ENCODE results near the gene AJAP1.

The AJAP1 gene

DNA sequence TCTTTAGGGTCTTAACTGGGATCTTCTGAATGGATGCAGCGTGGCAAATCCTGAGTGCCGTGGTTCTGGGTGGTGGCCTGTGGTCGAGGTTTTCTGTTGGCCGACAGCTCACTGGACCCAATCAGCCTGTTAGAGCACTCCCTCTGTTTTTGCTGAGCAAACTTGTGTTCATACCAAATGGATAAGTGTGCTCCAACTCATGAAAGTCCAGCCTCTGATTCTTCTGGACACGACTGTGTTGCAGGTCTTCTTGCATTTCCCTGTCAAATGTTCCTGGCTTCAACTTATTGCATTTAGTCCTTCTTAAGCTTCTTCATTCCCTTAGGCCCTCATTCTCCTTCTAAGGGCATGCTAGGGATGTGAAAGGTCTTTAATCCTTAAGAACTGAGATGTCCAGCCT lies 63.7 kb downstream of the AJAP1 start:
- H3K4me3 ChIP-seq (ENCODE audit: low read length): no peak overlapping the region
- no peak for TF ChIP-seq CTCF (IDR thresholded peaks at IDR 0.05; ENCODE audit: insufficient read depth, low read depth, low read length, missing control alignments)
- no peak for DNase-seq (ENCODE audit: low read depth)

GRCh38 chr1:4723106-4723505 lies 68.7 kb downstream of the AJAP1 start:
- H3K4me3 ChIP-seq (ENCODE audit: low read length): no peak overlapping the region
- no peak for DNase-seq (ENCODE audit: low read depth)
- no peak for TF ChIP-seq CTCF (IDR thresholded peaks at IDR 0.05; ENCODE audit: insufficient read depth, low read depth, low read length, missing control alignments)

DNA sequence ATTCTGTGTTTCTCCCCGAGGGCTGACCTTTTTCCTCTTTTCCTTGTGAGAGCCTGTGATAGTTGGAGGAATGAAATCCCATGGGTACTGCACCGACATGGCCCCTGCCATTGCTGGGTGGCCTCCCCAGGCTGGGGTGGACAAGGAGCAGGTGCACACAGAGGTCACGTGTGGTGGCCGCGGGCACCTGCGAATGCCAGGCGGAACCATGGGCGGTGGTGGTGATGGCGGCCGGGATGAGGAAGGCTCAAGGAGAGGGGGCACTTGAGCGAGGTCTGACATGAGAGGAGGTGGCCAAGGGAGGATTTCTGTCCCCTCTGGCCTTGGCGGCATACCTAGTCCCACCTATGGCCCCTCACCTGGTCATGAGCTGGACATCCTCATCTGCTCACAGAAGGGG lies 69.6 kb downstream of the AJAP1 start:
- no peak for DNase-seq (ENCODE audit: low read depth)
- no peak for TF ChIP-seq CTCF (IDR thresholded peaks at IDR 0.05; ENCODE audit: insufficient read depth, low read depth, low read length, missing control alignments)
- H3K4me3 ChIP-seq (ENCODE audit: low read length): no peak overlapping the region

DNA sequence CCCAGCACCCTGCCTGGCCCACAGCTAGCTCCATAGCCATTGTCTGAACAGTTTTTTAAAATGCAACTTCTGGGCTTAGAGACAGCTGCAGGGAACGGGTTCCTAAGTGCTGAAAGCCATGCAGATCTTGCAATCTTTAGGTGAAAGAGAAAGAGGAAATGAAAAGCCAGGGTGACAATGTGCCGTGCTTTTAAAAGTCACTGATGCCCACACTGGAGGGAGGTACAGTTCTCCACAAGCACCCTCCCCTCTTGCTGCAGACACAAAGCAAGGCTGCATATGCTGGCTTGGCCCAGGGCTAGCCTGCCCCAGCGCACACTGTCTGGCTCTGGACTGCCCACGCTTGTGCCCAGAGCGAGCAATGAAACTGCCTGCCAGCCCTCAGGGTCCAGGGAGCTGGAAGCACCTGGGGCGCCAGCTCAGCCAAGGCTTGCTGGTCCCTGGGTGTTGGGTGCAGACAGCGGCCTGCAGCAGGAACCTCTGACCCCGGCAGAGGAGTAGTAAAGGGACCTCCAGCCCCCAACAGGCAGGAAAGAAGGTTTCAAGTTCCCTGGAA lies 70.4 kb downstream of the AJAP1 start:
- no peak for TF ChIP-seq CTCF (IDR thresholded peaks at IDR 0.05; ENCODE audit: insufficient read depth, low read depth, low read length, missing control alignments)
- H3K4me3 ChIP-seq (ENCODE audit: low read length): no peak overlapping the region
- DNase-seq (ENCODE audit: low read depth): no peak

GRCh38 chr1:4725416-4725815 lies 71.0 kb downstream of the AJAP1 start:
- H3K4me3 ChIP-seq (ENCODE audit: low read length): no peak overlapping the region
- DNase-seq (ENCODE audit: low read depth): no peak
- TF ChIP-seq CTCF (IDR thresholded peaks at IDR 0.05; ENCODE audit: insufficient read depth, low read depth, low read length, missing control alignments): no peak

DNA sequence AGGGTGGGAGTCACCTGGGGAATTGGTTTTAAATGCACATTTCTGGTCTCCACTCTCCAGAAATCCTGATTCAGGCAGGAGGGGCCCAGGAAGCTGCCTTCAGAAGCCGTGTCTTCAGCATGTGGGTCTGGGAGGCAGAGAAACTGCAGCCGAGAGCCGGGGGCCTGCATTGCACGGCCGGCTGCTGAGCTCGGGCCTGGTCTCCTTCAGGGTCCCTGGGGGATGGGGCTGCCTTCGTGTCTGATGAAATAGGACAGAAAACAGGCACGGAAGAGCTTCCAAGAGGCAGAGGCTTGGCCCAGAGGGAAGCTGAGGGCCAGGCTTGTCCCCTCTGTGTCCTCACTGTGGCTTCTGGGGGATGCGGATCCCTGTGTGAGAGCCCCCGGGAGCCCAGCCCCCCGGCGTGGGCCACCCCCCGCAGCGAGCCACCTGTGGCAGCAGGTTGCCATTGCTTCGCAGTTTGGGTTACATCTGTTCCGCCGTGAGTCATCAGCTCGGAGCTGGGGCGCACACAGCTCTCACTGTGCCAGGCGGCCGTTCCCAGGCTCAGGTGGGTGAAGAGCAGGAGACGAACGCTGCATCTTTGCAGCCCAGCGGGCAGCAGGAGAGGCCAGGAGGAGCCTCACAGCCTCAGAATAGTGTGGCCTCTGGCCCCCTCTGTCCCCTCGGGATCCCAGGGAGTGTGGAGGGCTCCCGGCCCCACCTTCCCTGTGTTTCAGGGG lies 72.4 kb downstream of the AJAP1 start:
- TF ChIP-seq CTCF (IDR thresholded peaks at IDR 0.05; ENCODE audit: insufficient read depth, low read depth, low read length, missing control alignments): no peak
- DNase-seq (ENCODE audit: low read depth): no peak
- H3K4me3 ChIP-seq (ENCODE audit: low read length): no peak overlapping the region

Measured in epithelial cell of esophagus (primary cell).